ENCODE results near the gene BBS9. TPM values are rescaled to one million over a fixed set of nuclear protein-coding genes. Genes with fewer than 3 reads are reported as not detected.

BBS9 gene
- total RNA-seq, 1 donor from 2014 or later, result 19.6 TPM

GRCh38 chr7:33101906-33102305, 27.5 kb upstream of the BBS9 start:
- Histone ChIP-seq H3K27me3 (no peaks in the 10 kb centered on the region), H3K36me3 (peaks cover 54% of the 10 kb centered on the region), H3K4me3 (no peak overlapping the region), H3K4me1 (peaks cover 11% of the 10 kb centered on the region), H3K27ac (no peak overlapping the region), H3K9me3 (no peaks in the 10 kb centered on the region)
- intact Hi-C loops (cut with DNase I), result no loop called here
- no peak for DNase-seq
- TF ChIP-seq, protein P1, sequence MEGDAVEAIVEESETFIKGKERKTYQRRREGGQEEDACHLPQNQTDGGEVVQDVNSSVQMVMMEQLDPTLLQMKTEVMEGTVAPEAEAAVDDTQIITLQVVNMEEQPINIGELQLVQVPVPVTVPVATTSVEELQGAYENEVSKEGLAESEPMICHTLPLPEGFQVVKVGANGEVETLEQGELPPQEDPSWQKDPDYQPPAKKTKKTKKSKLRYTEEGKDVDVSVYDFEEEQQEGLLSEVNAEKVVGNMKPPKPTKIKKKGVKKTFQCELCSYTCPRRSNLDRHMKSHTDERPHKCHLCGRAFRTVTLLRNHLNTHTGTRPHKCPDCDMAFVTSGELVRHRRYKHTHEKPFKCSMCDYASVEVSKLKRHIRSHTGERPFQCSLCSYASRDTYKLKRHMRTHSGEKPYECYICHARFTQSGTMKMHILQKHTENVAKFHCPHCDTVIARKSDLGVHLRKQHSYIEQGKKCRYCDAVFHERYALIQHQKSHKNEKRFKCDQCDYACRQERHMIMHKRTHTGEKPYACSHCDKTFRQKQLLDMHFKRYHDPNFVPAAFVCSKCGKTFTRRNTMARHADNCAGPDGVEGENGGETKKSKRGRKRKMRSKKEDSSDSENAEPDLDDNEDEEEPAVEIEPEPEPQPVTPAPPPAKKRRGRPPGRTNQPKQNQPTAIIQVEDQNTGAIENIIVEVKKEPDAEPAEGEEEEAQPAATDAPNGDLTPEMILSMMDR (IDR thresholded peaks at IDR 0.05), result no peak
- no peak for ATAC-seq

DNA sequence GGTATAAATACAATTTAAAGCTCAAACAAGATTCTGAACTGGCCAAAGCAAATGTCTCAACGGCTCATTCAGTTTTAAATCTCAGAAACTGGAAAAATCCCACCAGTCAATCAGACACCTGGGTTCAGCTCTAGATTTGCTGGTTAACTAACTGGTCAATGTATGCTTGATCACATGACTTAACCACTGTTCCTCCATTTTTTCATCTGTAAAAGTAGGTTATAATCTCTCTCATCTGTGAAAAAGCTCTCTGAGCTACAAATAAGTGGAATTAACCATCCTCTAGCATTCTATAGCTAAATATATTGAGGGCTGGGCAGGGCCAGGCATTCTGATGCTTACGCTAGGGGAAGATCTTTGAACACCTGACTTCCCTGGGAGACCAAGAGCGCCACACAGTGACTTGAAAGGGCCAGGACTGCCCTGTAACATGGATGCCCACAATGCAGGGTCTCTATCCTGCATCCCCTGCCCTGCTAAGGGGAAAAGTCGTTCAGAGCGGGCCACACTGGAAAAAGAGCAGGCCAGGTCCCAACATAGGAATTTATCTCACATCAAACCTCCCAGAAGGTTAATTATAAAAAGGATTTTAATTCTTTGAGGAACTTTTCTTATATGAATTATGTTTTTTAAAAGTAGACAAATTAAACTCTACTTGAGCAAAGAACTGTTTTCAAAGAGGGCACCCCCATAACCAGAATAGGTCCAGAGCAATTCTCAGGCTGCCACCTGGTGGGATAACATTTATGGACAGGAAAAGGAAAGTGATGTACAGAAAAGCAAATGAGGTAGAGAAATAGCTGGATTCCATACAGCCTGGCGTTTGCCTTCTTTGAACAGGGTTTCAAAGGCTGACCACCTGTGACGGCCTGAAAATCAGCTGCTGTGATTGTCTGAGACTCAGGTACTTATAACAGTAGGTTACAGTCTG, 22.0 kb upstream of the BBS9 start:
- H3K4me3 ChIP-seq, result peak overlapping the region; percentile 95
- TF ChIP-seq, protein P1 (IDR thresholded peaks at IDR 0.05), result peak; percentile 51
- H3K9me3 ChIP-seq, result no peaks in the 10 kb centered on the region
- peaks cover 30% of the 10 kb centered on the region for H3K4me1 ChIP-seq
- intact Hi-C loops (cut with DNase I), result no loop called here
- peaks cover 12% of the 10 kb centered on the region for H3K36me3 ChIP-seq
- no peaks in the 10 kb centered on the region for H3K27me3 ChIP-seq
- ATAC-seq (peak; percentile 37), DNase-seq (no peak)
- H3K27ac ChIP-seq, result no peak overlapping the region

GRCh38 chr7:33108554-33109004, 20.8 kb upstream of the BBS9 start:
- peak; percentile 2 for ATAC-seq
- Histone ChIP-seq H3K4me1 (peaks cover 30% of the 10 kb centered on the region), H3K4me3 (peak overlapping the region; percentile 95), H3K27me3 (no peaks in the 10 kb centered on the region), H3K36me3 (peaks cover under 1% of the 10 kb centered on the region), H3K9me3 (no peaks in the 10 kb centered on the region), H3K27ac (peak overlapping the region; percentile 84)
- TF ChIP-seq, protein P1 (IDR thresholded peaks at IDR 0.05), result no peak
- intact Hi-C loops (cut with DNase I), result no loop called here
- no peak for DNase-seq

GRCh38 chr7:33109005-33109757, 20.2 kb upstream of the BBS9 start, which contains the start of gene RP9:
Gene RP9 (minus strand): TSS chr7:33109404. CDS start chr7:33109372, 32 bp downstream.
- peak within 1 kb of the TSS; percentile 95 for H3K4me3 ChIP-seq
- no peaks in the 10 kb centered on the region for H3K27me3 ChIP-seq
- H3K27ac ChIP-seq, result peak within 1 kb of the TSS; percentile 84
- TF ChIP-seq, protein P1 (IDR thresholded peaks at IDR 0.05), result peak; percentile 50
- peaks cover 30% of the 10 kb centered on the region for H3K4me1 ChIP-seq
- no peaks in the 10 kb centered on the region for H3K36me3 ChIP-seq
- DNase-seq, result peak; percentile 88
- H3K9me3 ChIP-seq, result no peaks in the 10 kb centered on the region
- ATAC-seq, result peak; percentile 97
- intact Hi-C loops (cut with DNase I), result no loop called here

DNA sequence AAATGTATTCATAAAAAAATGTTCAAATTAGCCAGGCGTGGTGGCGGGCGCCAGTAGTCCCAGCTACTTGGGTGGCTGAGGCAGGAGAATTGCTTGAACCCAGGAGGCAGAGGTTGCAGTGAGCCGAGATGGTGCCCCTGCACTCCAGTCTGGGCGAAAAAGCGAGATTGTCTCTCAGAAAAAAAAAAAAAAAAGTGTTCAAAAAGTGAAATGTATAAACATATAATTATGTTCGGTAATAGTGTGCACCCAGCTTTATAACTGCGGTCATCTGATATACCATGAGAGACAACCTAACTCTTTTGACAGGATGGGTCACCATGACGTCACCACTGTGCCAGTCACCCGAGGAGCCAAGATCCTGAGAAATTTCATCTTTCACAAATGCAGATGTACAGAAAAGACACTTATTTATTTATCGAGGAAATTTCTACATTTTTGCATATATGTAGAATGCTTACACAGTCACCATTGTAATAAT, 19.6 kb upstream of the BBS9 start:
- Histone ChIP-seq H3K27ac (no peak overlapping the region), H3K4me3 (peak overlapping the region; percentile 95), H3K36me3 (no peaks in the 10 kb centered on the region), H3K9me3 (no peaks in the 10 kb centered on the region), H3K4me1 (peaks cover 30% of the 10 kb centered on the region), H3K27me3 (no peaks in the 10 kb centered on the region)
- intact Hi-C loops (cut with DNase I), result no loop called here
- ATAC-seq (no peak), DNase-seq (no peak)
- TF ChIP-seq, protein P1 (IDR thresholded peaks at IDR 0.05), result peak; percentile 4
